Stimulated activated naive B cell treated with anti-CD40 and anti-IgM and Interleukin-4, amounts not matched to agents 10 μg/mL and 1 μg/mL and 100 μg/mL, for 72 hours (primary cell): ENCODE results near the gene HYI.
"Not testable (repeated sequence)": the region's sequence is repeated elsewhere in the genome, so short reads cannot be mapped to it uniquely, and the experiment has no call there.

Experiments
- ATAC-seq, 2 donors: fragments of 150-1000 bp; cut with Tn5 transposase; replicated peaks; 2 replicates each; pipeline ENCODE4 v1.10.0; 2021; ENCODE audit warnings: moderate library complexity in 1 of 2
- DNase-seq: peaks from one replicate; pipeline ENCODE4 v3.0.0; 2021
- H3K27ac Mint-ChIP-seq: one replicate; pipeline ENCODE4 v1.8.0; 2022; ENCODE audit warnings: mild to moderate bottlenecking, mixed read lengths
- H3K27me3 Mint-ChIP-seq, 2 donors: one replicate each; pipeline ENCODE4 v1.8.0; 2022; ENCODE audit warnings: mixed read lengths in 2 of 2
- H3K36me3 Mint-ChIP-seq, 2 donors: one replicate each; pipeline ENCODE4 v1.8.0; 2022; ENCODE audit warnings: mixed read lengths in 2 of 2, mild to moderate bottlenecking in 1 of 2
- H3K4me1 Mint-ChIP-seq, 2 donors: one replicate each; pipeline ENCODE4 v1.8.0; 2022; ENCODE audit warnings: mixed read lengths in 2 of 2, mild to moderate bottlenecking in 1 of 2
- H3K4me3 Mint-ChIP-seq, 2 donors: one replicate each; pipeline ENCODE4 v1.8.0; 2022; ENCODE audit warnings: mild to moderate bottlenecking in 2 of 2, mixed read lengths in 2 of 2, moderate library complexity in 1 of 2
- H3K9me3 Mint-ChIP-seq, 2 donors: one replicate each; pipeline ENCODE4 v1.8.0; 2022; ENCODE audit warnings: mixed read lengths in 2 of 2, mild to moderate bottlenecking in 1 of 2

Gene HYI, protein sequence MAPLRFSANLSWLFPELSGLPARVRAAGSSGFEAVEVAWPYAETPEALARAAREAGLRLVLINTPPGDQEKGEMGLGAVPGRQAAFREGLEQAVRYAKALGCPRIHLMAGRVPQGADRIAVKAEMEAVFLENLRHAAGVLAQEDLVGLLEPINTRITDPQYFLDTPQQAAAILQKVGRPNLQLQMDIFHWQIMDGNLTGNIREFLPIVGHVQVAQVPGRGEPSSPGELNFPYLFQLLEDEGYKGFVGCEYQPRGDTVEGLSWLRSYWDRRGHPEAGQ

DNA sequence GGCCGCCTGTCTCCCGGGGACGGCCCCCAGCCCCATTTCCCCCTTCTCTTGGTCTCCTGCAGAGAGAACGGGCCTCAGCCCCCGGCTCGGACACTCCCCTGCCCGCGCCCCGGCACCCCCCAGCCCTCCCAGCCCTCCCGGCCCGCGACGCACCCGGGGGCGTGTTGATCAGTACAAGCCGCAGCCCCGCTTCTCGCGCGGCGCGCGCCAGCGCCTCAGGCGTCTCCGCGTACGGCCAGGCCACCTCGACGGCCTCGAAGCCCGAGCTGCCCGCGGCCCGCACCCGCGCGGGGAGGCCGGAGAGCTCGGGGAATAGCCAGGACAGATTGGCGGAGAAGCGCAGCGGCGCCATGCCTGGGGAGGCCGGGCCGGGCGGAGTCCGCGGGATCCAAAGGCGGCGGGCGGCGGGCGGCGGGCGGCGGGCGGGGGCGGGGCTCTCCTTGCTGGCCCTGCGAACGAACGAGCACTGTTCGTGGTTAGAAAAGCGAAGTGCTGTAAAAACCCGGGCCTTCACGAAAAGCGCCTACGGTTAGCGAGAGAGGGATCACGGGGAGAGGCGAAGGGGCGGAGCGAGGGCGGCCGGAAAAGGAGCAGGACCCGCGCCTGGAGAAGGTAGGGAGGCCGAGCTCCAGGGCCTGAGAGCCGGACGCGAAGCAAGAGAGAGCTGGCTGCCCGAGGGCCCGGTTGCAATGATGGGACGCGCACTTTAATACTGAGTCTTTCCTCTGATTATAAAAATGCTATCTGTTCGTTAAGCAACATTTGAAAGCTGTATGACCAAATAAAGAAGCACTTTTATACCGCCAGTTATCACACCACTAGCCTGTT lies at the start of gene HYI:
Gene HYI (minus strand): TSS at position 490 of the 828 bp plus-strand sequence. CDS start 138 bp downstream, at position 352.
- peak within 1 kb of the TSS; percentile 85 to 88 for H3K4me3 Mint-ChIP-seq
- peak; percentile 59 for DNase-seq
- peaks cover 17 to 39% of the 10 kb centered on the region in 2 donors for H3K27me3 Mint-ChIP-seq
- peak; percentile 70 to 72 for ATAC-seq
- H3K4me1 Mint-ChIP-seq: peaks cover 13 to 20% of the 10 kb centered on the region in 2 donors
- H3K27ac Mint-ChIP-seq: peak within 1 kb of the TSS; percentile 91
- peaks cover 26 to 41% of the 10 kb centered on the region in 2 donors for H3K36me3 Mint-ChIP-seq
- peaks cover 2 to 4% of the 10 kb centered on the region in 2 donors for H3K9me3 Mint-ChIP-seq

- DNase-seq, H3K9me3 Mint-ChIP-seq, H3K4me3 Mint-ChIP-seq, H3K36me3 Mint-ChIP-seq, H3K4me1 Mint-ChIP-seq, ATAC-seq, H3K27ac Mint-ChIP-seq: not testable (repeated sequence)
- H3K27me3 Mint-ChIP-seq: peaks cover 22 to 37% of the 10 kb centered on the region in 2 donors
Measured at GRCh38 chr1:43501806-43502205, 48.1 kb upstream of the HYI start.

GRCh38 chr1:43499898-43500297 lies 46.2 kb upstream of the HYI start:
- Mint-ChIP-seq H3K36me3 (no peaks in the 10 kb centered on the region), H3K4me3 (no peak overlapping the region), H3K9me3 (no peaks in the 10 kb centered on the region), H3K27me3 (peaks cover 20 to 25% of the 10 kb centered on the region in 2 donors), H3K4me1 (no peaks in the 10 kb centered on the region), H3K27ac (no peak overlapping the region)
- DNase-seq (no peak), ATAC-seq (no peak)

GRCh38 chr1:43495204-43495603 lies 41.5 kb upstream of the HYI start:
- Mint-ChIP-seq H3K36me3 (peaks cover 0 to 2% of the 10 kb centered on the region in 2 donors), H3K4me3 (no peak overlapping the region), H3K4me1 (no peaks in the 10 kb centered on the region), H3K27ac (no peak overlapping the region), H3K9me3 (peaks cover 5 to 9% of the 10 kb centered on the region in 2 donors), H3K27me3 (peaks cover 13 to 29% of the 10 kb centered on the region in 2 donors)
- DNase-seq (no peak), ATAC-seq (no peak)

DNA sequence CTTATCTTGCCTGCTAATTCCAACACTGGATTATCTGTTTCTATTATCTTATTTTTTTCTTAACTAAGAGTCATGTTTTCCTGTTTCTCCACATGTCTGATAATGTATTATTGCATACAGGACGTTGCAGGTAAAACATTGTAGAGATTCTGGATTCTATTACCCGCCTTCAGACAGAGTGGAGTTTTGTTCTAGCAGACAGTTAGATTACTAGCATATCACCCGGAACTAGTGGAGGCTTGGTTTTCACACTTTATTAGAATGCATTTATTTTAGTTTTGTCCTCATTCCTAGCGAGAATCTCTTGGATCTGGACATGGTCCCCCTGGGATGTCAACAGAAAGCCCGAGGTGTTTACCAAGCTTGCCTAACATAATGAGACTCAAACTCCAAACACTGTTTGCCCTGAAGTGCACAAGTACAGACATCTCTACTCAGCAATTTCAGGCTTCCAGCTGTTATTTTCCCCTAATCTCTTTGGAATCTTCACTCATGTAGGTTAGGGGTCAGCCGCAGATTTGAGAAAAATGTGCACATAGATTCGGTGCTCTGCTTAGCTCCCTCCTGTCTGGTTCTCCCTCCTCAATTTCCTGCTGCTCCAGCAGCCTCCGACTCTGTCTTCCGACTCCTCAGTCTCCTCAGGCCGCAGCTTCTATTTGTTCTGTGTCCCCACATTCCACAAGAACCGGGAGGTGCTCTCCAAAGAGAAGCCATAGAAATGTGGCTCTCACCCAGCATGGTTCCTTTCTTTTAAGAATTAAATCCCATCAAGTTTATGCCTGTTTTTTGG lies 40.1 kb upstream of the HYI start:
- no peak for DNase-seq

GRCh38 chr1:43492826-43493225 lies 39.1 kb upstream of the HYI start:
- peaks cover 6 to 10% of the 10 kb centered on the region in 2 donors for H3K36me3 Mint-ChIP-seq
- H3K9me3 Mint-ChIP-seq: peaks cover 16 to 24% of the 10 kb centered on the region in 2 donors
- H3K4me1 Mint-ChIP-seq: no peaks in the 10 kb centered on the region
- no peak overlapping the region for H3K4me3 Mint-ChIP-seq
- ATAC-seq (no peak), DNase-seq (no peak)
- no peak overlapping the region for H3K27ac Mint-ChIP-seq
- peaks cover 5 to 17% of the 10 kb centered on the region in 2 donors for H3K27me3 Mint-ChIP-seq

More for the DNA sequence above, 40.1 kb upstream of the HYI start:
- ATAC-seq: no peak
- Mint-ChIP-seq H3K27ac (no peak overlapping the region), H3K27me3 (peaks cover 5 to 17% of the 10 kb centered on the region in 2 donors), H3K9me3 (peaks cover 10 to 18% of the 10 kb centered on the region in 2 donors), H3K4me3 (no peak overlapping the region), H3K4me1 (no peaks in the 10 kb centered on the region), H3K36me3 (peaks cover 2 to 7% of the 10 kb centered on the region in 2 donors)

GRCh38 chr1:43491061-43491460 lies 37.3 kb upstream of the HYI start:
- H3K27ac Mint-ChIP-seq: no peak overlapping the region
- peaks cover 22 to 30% of the 10 kb centered on the region in 2 donors for H3K9me3 Mint-ChIP-seq
- H3K4me3 Mint-ChIP-seq: no peak overlapping the region
- no peaks in the 10 kb centered on the region for H3K4me1 Mint-ChIP-seq
- peaks cover 8 to 14% of the 10 kb centered on the region in 2 donors for H3K36me3 Mint-ChIP-seq
- peaks cover 5 to 17% of the 10 kb centered on the region in 2 donors for H3K27me3 Mint-ChIP-seq
- ATAC-seq: no peak
- no peak for DNase-seq

- DNase-seq: no peak
- peaks cover 27 to 30% of the 10 kb centered on the region in 2 donors for H3K9me3 Mint-ChIP-seq
- H3K4me3 Mint-ChIP-seq: no peak overlapping the region
- peaks cover 0 to 11% of the 10 kb centered on the region in 2 donors for H3K27me3 Mint-ChIP-seq
- H3K4me1 Mint-ChIP-seq: no peaks in the 10 kb centered on the region
- no peak for ATAC-seq
- H3K36me3 Mint-ChIP-seq: peaks cover 8 to 14% of the 10 kb centered on the region in 2 donors
- H3K27ac Mint-ChIP-seq: no peak overlapping the region
Measured at GRCh38 chr1:43488165-43488564, 34.4 kb upstream of the HYI start.

DNA sequence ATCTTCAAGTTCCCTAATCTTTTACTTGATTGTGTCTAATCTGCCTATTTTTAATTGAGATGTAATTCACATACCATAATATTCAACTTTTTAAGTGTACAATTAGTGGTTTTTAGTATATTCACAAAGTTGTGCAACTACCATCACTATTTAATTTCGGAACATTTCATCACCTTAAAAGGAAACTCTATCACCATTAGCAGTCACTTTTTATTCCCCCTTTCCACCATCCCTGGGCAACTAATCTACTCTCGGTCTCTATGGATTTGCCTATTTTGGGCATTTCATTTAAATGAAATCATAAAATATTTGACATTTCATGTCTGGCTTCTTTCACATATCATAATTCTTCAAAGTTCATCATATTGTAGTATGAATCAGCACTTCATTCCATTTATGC lies 30.6 kb upstream of the HYI start:
- DNase-seq: no peak
- H3K4me3 Mint-ChIP-seq: no peak overlapping the region
- H3K9me3 Mint-ChIP-seq: peaks cover 15 to 17% of the 10 kb centered on the region in 2 donors
- H3K36me3 Mint-ChIP-seq: peaks cover 6 to 7% of the 10 kb centered on the region in 2 donors
- no peak overlapping the region for H3K27ac Mint-ChIP-seq
- H3K4me1 Mint-ChIP-seq: no peaks in the 10 kb centered on the region
- H3K27me3 Mint-ChIP-seq: peaks cover 7 to 8% of the 10 kb centered on the region in 2 donors
- ATAC-seq: no peak

GRCh38 chr1:43482215-43482614 lies 28.5 kb upstream of the HYI start:
- Mint-ChIP-seq H3K27ac (no peak overlapping the region), H3K4me3 (no peak overlapping the region), H3K4me1 (no peaks in the 10 kb centered on the region), H3K27me3 (peaks cover 11 to 12% of the 10 kb centered on the region in 2 donors), H3K36me3 (peaks cover 0 to 4% of the 10 kb centered on the region in 2 donors), H3K9me3 (peaks cover 6 to 8% of the 10 kb centered on the region in 2 donors)
- ATAC-seq (no peak), DNase-seq (no peak)

DNA sequence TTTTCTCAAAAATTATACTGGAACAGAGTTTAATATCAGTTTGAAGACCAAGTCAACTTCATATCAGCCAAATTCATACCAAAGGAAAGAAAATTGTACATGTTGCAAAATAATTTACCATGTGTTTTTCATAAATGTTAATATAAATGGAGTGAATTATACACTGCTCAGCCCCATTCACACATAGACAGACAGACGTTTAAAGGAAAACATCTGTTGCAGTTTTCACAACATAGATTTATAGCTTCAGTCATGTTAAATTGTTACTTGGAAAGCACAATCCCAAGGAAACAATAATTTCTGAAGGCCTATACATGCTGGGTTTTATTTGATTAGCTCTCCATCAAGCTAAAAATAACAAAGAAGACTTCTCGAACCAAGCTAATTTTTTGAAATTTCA lies 27.8 kb upstream of the HYI start:
- no peak for ATAC-seq
- Mint-ChIP-seq H3K27me3 (peaks cover 11 to 12% of the 10 kb centered on the region in 2 donors), H3K27ac (no peak overlapping the region), H3K9me3 (peaks cover 4 to 5% of the 10 kb centered on the region in 2 donors), H3K36me3 (no peaks in the 10 kb centered on the region), H3K4me3 (no peak overlapping the region), H3K4me1 (no peaks in the 10 kb centered on the region)
- no peak for DNase-seq

- no peaks in the 10 kb centered on the region for H3K4me1 Mint-ChIP-seq
- H3K27ac Mint-ChIP-seq: no peak overlapping the region
- no peak for ATAC-seq
- H3K36me3 Mint-ChIP-seq: no peaks in the 10 kb centered on the region
- DNase-seq: no peak
- peaks cover 1 to 5% of the 10 kb centered on the region in 2 donors for H3K9me3 Mint-ChIP-seq
- H3K27me3 Mint-ChIP-seq: peaks cover 11 to 12% of the 10 kb centered on the region in 2 donors
- H3K4me3 Mint-ChIP-seq: no peak overlapping the region
Measured at GRCh38 chr1:43479414-43479813, 25.7 kb upstream of the HYI start.

DNA sequence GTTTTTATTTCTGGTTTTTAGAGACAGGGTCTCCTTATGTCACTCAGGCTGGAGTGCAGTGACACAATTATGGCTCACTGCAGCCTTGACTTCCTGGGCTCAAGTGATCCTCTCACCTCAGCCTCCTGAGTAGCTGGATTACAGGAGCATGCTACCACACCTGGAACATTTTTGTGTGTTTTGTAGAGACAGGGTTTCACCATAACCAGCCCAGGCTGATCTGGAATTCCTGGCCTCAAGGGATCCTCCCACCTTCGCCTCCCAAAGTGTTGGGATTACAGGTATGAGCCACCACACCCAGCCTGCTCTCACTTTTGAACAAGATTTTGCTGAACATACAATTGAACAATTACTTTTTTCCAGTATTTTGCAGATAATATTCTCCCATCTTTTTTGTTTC lies 24.0 kb upstream of the HYI start:
- no peak overlapping the region for H3K4me3 Mint-ChIP-seq
- ATAC-seq: no peak
- no peak for DNase-seq
- H3K4me1 Mint-ChIP-seq: no peaks in the 10 kb centered on the region
- no peak overlapping the region for H3K27ac Mint-ChIP-seq
- peaks cover 11 to 12% of the 10 kb centered on the region in 2 donors for H3K27me3 Mint-ChIP-seq
- H3K9me3 Mint-ChIP-seq: peaks cover 0 to 1% of the 10 kb centered on the region in 2 donors
- H3K36me3 Mint-ChIP-seq: no peaks in the 10 kb centered on the region
